OCI-LY3 (cell line): ENCODE data around the gene PTPRD.

Source experiments
- H2AFZ ChIP-seq: fragments of 200-600, 300-600 bp; shearing (Covaris generic); 2 replicates; pipeline ENCODE4 v1.6.0; 2014; ENCODE audit warnings: antibody characterized with exemption, low read depth, low read length
- H3K27ac ChIP-seq: fragments of 200-600, 300-600 bp; sonication (generic); 2 replicates; pipeline ENCODE4 v1.5.1; 2014; ENCODE audit warnings: mild to moderate bottlenecking, low read length, moderate library complexity, mixed read lengths
- H3K27me3 ChIP-seq: fragments of 200-600, 300-600 bp; sonication (generic); 2 replicates; pipeline ENCODE4 v1.6.1; 2014; ENCODE audit warnings: low read depth, low read length, mixed read lengths
- H3K36me3 ChIP-seq: fragments of 200-600, 300-600 bp; sonication (generic); replicated peaks from 2 replicates; pipeline ENCODE3; 2014; ENCODE audit warnings: low read depth, low read length, mixed read lengths
- H3K4me1 ChIP-seq: fragments of 300-600, 200-600 bp; sonication (generic); 2 replicates; pipeline ENCODE4 v1.6.1; 2014; ENCODE audit warnings: low read length, mixed read lengths
- H3K4me2 ChIP-seq: fragments of 200-600, 300-600 bp; sonication (generic); 2 replicates; pipeline ENCODE4 v1.6.1; 2014; ENCODE audit warnings: low read length, mixed read lengths
- H3K4me3 ChIP-seq: fragments of 300-600, 200-600 bp; sonication (generic); 2 replicates; pipeline ENCODE4 v1.5.1; 2014; ENCODE audit warnings: antibody characterized with exemption, mild to moderate bottlenecking, low read length, moderate library complexity
- H3K79me2 ChIP-seq: fragments of 300-600, 200-600 bp; shearing (Covaris generic); 2 replicates; pipeline ENCODE4 v1.6.1; 2014; ENCODE audit warnings: mild to moderate bottlenecking, low read length, mixed read lengths
- H3K9ac ChIP-seq: fragments of 300-600, 200-600 bp; shearing (Covaris generic); 2 replicates; pipeline ENCODE4 v1.6.0; 2014; ENCODE audit warnings: mild to moderate bottlenecking, low read length, moderate library complexity
- H3K9me3 ChIP-seq: fragments of 200-600, 300-600 bp; shearing (Covaris generic); 2 replicates; pipeline ENCODE4 v1.6.1; 2014; ENCODE audit warnings: low read length, mixed read lengths; ENCODE audit not compliant: insufficient read depth
- H4K20me1 ChIP-seq: fragments of 200-600, 300-600 bp; sonication (generic); 2 replicates; pipeline ENCODE4 v1.6.1; 2016; ENCODE audit warnings: low read length, mixed read lengths; ENCODE audit not compliant: insufficient read depth
- CTCF ChIP-seq: fragments of 200-600, 300-600 bp; sonication (generic); IDR thresholded peaks from 2 replicates; pipeline ENCODE4 v1.5.1; 2014; ENCODE audit warnings: antibody characterized with exemption, low read length, low read depth
- EZH2phosphoT487 ChIP-seq: fragments of 200-600 bp; shearing (Covaris generic); IDR thresholded peaks from 2 replicates; pipeline ENCODE4 v1.6.1; 2018; ENCODE audit warnings: antibody characterized with exemption, mixed run types, low read depth

Gene PTPRD

DNA sequence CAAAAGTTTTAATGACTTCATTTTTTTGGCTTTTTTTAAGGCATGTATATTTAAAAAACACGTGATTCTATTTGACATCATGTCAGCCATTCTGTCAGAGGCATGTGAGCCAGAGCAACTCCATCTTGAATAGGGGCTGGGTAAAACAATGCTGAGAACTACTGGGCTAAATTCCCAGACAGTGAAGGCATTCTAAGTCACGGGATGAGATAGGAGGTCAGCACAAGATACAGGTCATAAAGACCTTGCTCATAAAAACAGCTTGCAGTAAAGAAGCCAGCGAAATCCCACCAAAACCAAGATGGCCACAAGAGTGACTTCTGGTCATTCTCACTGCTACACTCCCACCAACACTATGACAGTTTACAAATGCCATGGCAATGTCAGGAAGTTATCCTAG lies 1812.6 kb downstream of the PTPRD start:
- Histone ChIP-seq H3K4me1 (no peaks in the 10 kb centered on the region), H3K9ac (no peak overlapping the region), H3K4me2 (no peak overlapping the region), H3K36me3 (no peaks in the 10 kb centered on the region), H3K27ac (no peak overlapping the region), H3K9me3 (no peaks in the 10 kb centered on the region), H2AFZ (no peak overlapping the region), H3K4me3 (no peak overlapping the region), H4K20me1 (no peaks in the 10 kb centered on the region), H3K27me3 (no peaks in the 10 kb centered on the region), H3K79me2 (no peaks in the 10 kb centered on the region)
- no peak for TF ChIP-seq EZH2phosphoT487
- no peak for TF ChIP-seq CTCF

- no peaks in the 10 kb centered on the region for H3K9me3 ChIP-seq
- H2AFZ ChIP-seq: no peak overlapping the region
- no peaks in the 10 kb centered on the region for H3K79me2 ChIP-seq
- H3K27ac ChIP-seq: no peak overlapping the region
- TF ChIP-seq EZH2phosphoT487 (no peak), CTCF (no peak)
- no peaks in the 10 kb centered on the region for H4K20me1 ChIP-seq
- H3K36me3 ChIP-seq: no peaks in the 10 kb centered on the region
- no peak overlapping the region for H3K9ac ChIP-seq
- no peak overlapping the region for H3K4me3 ChIP-seq
- H3K27me3 ChIP-seq: no peaks in the 10 kb centered on the region
- H3K4me1 ChIP-seq: no peaks in the 10 kb centered on the region
- no peak overlapping the region for H3K4me2 ChIP-seq
Observed at GRCh38 chr9:8799615-8800014, 1813.2 kb downstream of the PTPRD start.

DNA sequence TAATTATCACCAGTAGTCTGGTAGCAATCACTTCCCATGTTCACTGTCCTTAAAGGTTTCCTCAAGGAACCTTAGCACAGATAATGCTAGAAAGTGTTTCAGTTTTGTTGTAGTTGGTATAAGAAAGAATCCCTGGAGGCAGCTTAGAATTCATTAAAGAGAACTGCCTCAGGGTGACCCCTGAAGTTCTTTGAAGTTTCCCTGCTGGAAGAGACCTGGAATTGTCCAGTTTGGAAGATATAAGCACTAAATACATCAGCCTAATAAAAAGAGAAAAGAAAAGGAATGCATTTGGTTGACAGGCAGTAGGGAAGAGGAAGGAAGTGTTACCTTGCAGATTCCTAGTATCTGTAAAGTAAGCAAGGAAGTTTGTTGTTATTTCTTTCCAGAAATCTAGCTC lies 1813.6 kb downstream of the PTPRD start:
- H3K27ac ChIP-seq: no peak overlapping the region
- TF ChIP-seq EZH2phosphoT487 (no peak), CTCF (no peak)
- H3K4me1 ChIP-seq: no peaks in the 10 kb centered on the region
- H3K4me3 ChIP-seq: no peak overlapping the region
- H4K20me1 ChIP-seq: no peaks in the 10 kb centered on the region
- H3K36me3 ChIP-seq: no peaks in the 10 kb centered on the region
- H3K9me3 ChIP-seq: no peaks in the 10 kb centered on the region
- H3K9ac ChIP-seq: no peak overlapping the region
- no peaks in the 10 kb centered on the region for H3K27me3 ChIP-seq
- no peak overlapping the region for H2AFZ ChIP-seq
- H3K4me2 ChIP-seq: no peak overlapping the region
- H3K79me2 ChIP-seq: no peaks in the 10 kb centered on the region

- Histone ChIP-seq H2AFZ (no peak overlapping the region), H3K79me2 (no peaks in the 10 kb centered on the region), H3K9me3 (no peaks in the 10 kb centered on the region), H3K4me2 (no peak overlapping the region), H3K4me3 (no peak overlapping the region), H3K27ac (no peak overlapping the region), H3K9ac (no peak overlapping the region), H3K36me3 (no peaks in the 10 kb centered on the region), H3K4me1 (no peaks in the 10 kb centered on the region), H3K27me3 (no peaks in the 10 kb centered on the region), H4K20me1 (no peaks in the 10 kb centered on the region)
- TF ChIP-seq CTCF (no peak), EZH2phosphoT487 (no peak)
Observed at GRCh38 chr9:8784838-8785237, 1828.0 kb downstream of the PTPRD start.
